ENCODE data around the gene BIVM. TPM values are rescaled to one million over a fixed set of nuclear protein-coding genes. Genes with fewer than 3 reads are reported as not detected.

Gene BIVM
- total RNA-seq, 1 donor, result 22.1 TPM

DNA sequence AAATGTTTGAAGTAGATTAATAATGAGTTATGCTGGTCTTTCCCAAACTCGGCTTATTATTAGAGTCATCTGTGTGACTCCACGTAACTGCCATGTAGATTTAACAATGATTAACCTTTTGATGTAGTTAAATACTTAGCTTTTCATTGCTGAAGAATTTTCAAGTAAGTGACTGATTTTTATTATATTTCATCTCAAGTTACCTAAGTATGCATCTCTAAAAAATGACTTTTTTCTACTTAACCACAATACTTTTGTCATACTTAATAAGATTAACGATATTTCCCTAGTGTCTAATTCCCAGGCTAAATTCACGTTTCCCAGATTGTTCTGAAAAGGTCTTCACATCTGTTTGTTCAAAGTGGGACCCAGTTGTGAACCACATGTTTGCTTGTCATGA lies 17.8 kb downstream of the BIVM start:
- Histone ChIP-seq H3K36me3 (ENCODE audit: insufficient read depth, low read length) (peaks cover 9% of the 10 kb centered on the region), H3K79me2 (ENCODE audit: insufficient read depth, low read length) (peaks cover 40% of the 10 kb centered on the region), H3K27ac (ENCODE audit: low read depth, low read length) (no peak overlapping the region), H2AFZ (ENCODE audit: low read length) (no peak overlapping the region), H3K27me3 (ENCODE audit: insufficient read depth, low read length) (no peaks in the 10 kb centered on the region), H3K4me2 (ENCODE audit: insufficient read depth, low read length) (no peak overlapping the region), H3K4me3 (ENCODE audit: insufficient read depth, low read length) (no peak overlapping the region), H4K20me1 (ENCODE audit: insufficient read depth, low read length) (no peaks in the 10 kb centered on the region), H3K4me1 (ENCODE audit: insufficient read depth, low read length) (peaks cover 9% of the 10 kb centered on the region), H3K9me3 (ENCODE audit: low read depth, low read length) (no peaks in the 10 kb centered on the region)
- TF ChIP-seq, protein P1, sequence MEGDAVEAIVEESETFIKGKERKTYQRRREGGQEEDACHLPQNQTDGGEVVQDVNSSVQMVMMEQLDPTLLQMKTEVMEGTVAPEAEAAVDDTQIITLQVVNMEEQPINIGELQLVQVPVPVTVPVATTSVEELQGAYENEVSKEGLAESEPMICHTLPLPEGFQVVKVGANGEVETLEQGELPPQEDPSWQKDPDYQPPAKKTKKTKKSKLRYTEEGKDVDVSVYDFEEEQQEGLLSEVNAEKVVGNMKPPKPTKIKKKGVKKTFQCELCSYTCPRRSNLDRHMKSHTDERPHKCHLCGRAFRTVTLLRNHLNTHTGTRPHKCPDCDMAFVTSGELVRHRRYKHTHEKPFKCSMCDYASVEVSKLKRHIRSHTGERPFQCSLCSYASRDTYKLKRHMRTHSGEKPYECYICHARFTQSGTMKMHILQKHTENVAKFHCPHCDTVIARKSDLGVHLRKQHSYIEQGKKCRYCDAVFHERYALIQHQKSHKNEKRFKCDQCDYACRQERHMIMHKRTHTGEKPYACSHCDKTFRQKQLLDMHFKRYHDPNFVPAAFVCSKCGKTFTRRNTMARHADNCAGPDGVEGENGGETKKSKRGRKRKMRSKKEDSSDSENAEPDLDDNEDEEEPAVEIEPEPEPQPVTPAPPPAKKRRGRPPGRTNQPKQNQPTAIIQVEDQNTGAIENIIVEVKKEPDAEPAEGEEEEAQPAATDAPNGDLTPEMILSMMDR (IDR thresholded peaks at IDR 0.05; ENCODE audit: extremely low read depth, low read depth, low read length), result no peak
- no peak for DNase-seq (ENCODE audit: insufficient read length, low spot score, missing footprints)

DNA sequence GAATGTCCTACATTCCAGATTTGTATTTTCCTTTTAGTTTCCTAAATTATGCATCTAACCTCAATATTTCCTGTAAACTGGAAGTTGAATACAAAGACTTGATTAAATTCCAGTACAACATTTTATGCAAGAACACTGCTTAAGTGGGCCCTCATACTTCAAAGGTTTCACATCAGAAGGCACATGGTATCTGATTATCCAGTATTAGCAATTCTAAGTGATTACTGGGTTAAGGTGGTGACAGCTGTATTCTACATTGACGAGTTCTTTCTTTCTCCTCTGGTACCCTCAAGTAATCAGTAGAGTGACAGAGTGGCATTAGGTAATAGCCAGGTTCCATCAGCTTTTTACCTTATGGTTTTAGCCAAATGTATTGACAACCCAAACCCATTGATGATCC lies 18.3 kb downstream of the BIVM start:
- Histone ChIP-seq H3K9me3 (ENCODE audit: low read depth, low read length) (no peaks in the 10 kb centered on the region), H3K4me3 (ENCODE audit: insufficient read depth, low read length) (no peak overlapping the region), H3K27me3 (ENCODE audit: insufficient read depth, low read length) (no peaks in the 10 kb centered on the region), H4K20me1 (ENCODE audit: insufficient read depth, low read length) (no peaks in the 10 kb centered on the region), H3K27ac (ENCODE audit: low read depth, low read length) (no peak overlapping the region), H2AFZ (ENCODE audit: low read length) (no peak overlapping the region), H3K79me2 (ENCODE audit: insufficient read depth, low read length) (peaks cover 35% of the 10 kb centered on the region), H3K4me1 (ENCODE audit: insufficient read depth, low read length) (peaks cover 9% of the 10 kb centered on the region), H3K36me3 (ENCODE audit: insufficient read depth, low read length) (peaks cover 14% of the 10 kb centered on the region), H3K4me2 (ENCODE audit: insufficient read depth, low read length) (no peak overlapping the region)
- TF ChIP-seq, protein P1 (IDR thresholded peaks at IDR 0.05; ENCODE audit: extremely low read depth, low read depth, low read length), result no peak
- DNase-seq (ENCODE audit: insufficient read length, low spot score, missing footprints), result no peak

DNA sequence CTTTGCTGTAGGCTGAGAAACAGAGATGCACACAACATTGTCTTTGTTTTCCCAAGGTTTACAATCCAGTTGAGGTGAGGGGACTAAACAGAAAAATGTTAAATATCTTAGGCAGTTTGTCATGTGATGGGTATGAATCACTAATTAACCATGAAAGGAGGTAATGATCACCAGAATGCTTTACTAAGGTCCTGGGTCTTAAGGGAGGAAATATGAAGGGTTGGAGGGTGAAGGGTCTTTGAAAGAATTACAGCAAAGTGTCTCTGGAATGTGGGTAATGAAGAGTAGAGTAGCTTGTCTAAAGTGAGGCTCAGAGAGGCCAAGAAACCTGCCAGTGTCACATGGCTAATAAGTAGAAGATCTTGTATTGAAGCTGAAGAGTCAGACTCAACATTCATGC lies 19.0 kb downstream of the BIVM start:
- Histone ChIP-seq H3K4me3 (ENCODE audit: insufficient read depth, low read length) (no peak overlapping the region), H3K27ac (ENCODE audit: low read depth, low read length) (no peak overlapping the region), H3K4me1 (ENCODE audit: insufficient read depth, low read length) (peaks cover 2% of the 10 kb centered on the region), H4K20me1 (ENCODE audit: insufficient read depth, low read length) (no peaks in the 10 kb centered on the region), H2AFZ (ENCODE audit: low read length) (no peak overlapping the region), H3K27me3 (ENCODE audit: insufficient read depth, low read length) (no peaks in the 10 kb centered on the region), H3K36me3 (ENCODE audit: insufficient read depth, low read length) (peaks cover 20% of the 10 kb centered on the region), H3K79me2 (ENCODE audit: insufficient read depth, low read length) (peaks cover 28% of the 10 kb centered on the region), H3K9me3 (ENCODE audit: low read depth, low read length) (no peaks in the 10 kb centered on the region), H3K4me2 (ENCODE audit: insufficient read depth, low read length) (no peak overlapping the region)
- TF ChIP-seq, protein P1 (IDR thresholded peaks at IDR 0.05; ENCODE audit: extremely low read depth, low read depth, low read length), result no peak
- DNase-seq (ENCODE audit: insufficient read length, low spot score, missing footprints), result peak; percentile 3

DNA sequence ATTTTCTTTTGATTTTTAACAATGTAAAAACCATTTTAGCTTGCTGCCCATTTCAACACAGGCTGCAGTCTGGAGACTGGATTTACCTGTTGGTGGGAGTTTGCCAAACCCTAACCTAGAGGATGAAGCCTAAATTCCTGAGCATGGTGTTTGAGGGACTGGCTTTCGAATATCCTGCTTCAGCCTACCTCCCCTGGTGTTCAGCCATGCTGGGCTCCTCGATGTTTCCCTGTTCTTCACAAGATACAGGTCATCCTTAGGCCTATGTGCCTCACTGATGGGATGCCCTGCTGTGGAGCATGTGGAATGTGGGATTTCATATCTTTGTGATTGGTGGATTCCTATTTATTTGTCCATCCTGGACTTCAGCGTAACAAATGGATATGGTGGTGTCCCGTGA lies 26.5 kb downstream of the BIVM start:
- peak overlapping the region; percentile 97 for H3K4me2 ChIP-seq (ENCODE audit: insufficient read depth, low read length)
- H3K9me3 ChIP-seq (ENCODE audit: low read depth, low read length), result no peaks in the 10 kb centered on the region
- H3K27me3 ChIP-seq (ENCODE audit: insufficient read depth, low read length), result no peaks in the 10 kb centered on the region
- peak overlapping the region; percentile 24 for H3K4me3 ChIP-seq (ENCODE audit: insufficient read depth, low read length)
- H2AFZ ChIP-seq (ENCODE audit: low read length), result peak overlapping the region; percentile 52
- H3K4me1 ChIP-seq (ENCODE audit: insufficient read depth, low read length), result peaks cover 17% of the 10 kb centered on the region
- peaks cover 47% of the 10 kb centered on the region for H3K36me3 ChIP-seq (ENCODE audit: insufficient read depth, low read length)
- peak overlapping the region; percentile 93 for H3K27ac ChIP-seq (ENCODE audit: low read depth, low read length)
- peak; percentile 21 for DNase-seq (ENCODE audit: insufficient read length, low spot score, missing footprints)
- H4K20me1 ChIP-seq (ENCODE audit: insufficient read depth, low read length), result no peaks in the 10 kb centered on the region
- H3K79me2 ChIP-seq (ENCODE audit: insufficient read depth, low read length), result peaks cover 4% of the 10 kb centered on the region
- TF ChIP-seq, protein P1 (IDR thresholded peaks at IDR 0.05; ENCODE audit: extremely low read depth, low read depth, low read length), result no peak
